ENCODE data around the gene BOC. TPM values are rescaled to one million over a fixed set of nuclear protein-coding genes. Genes with fewer than 3 reads are reported as not detected.

The BOC gene
- total RNA-seq, 2 donors from 2014 or later = not detected

GRCh38 chr3:113266738-113267137, 55.4 kb downstream of the BOC start:
- H3K36me3 Mint-ChIP-seq (ENCODE audit: low read depth) = peaks cover under 1% of the 10 kb centered on the region
- no peak for ATAC-seq
- H3K27ac Mint-ChIP-seq = no peak overlapping the region
- no peak for DNase-seq
- H3K9me3 ChIP-seq (ENCODE audit: control insufficient read depth, low read length, poor library complexity, severe bottlenecking) = no peaks in the 10 kb centered on the region
- H3K4me3 Mint-ChIP-seq = no peak overlapping the region
- H3K4me1 Mint-ChIP-seq = no peaks in the 10 kb centered on the region
- H3K27me3 Mint-ChIP-seq = peaks cover 35% of the 10 kb centered on the region

DNA sequence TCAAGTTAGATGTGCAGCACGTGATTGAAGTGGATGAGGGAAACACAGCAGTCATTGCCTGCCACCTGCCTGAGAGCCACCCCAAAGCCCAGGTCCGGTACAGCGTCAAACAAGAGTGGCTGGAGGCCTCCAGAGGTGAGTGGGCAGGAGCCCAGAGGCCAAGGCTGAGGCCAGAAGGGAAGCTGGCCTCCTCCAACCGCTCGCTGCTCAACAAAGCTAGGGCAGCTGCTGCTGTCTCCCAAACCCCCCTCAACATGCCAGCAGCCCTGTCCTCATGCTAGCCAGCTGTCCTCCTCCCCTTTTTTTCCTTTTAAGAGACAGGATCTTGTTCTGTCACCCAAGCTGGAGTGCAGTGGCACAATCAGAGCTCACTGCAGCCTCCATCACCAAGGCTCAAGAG, 57.0 kb downstream of the BOC start:
- H3K27ac Mint-ChIP-seq = peak overlapping the region; percentile 65
- no peak overlapping the region for H3K4me3 Mint-ChIP-seq
- no peaks in the 10 kb centered on the region for H3K4me1 Mint-ChIP-seq
- no peak for ATAC-seq
- H3K9me3 ChIP-seq (ENCODE audit: control insufficient read depth, low read length, poor library complexity, severe bottlenecking) = no peaks in the 10 kb centered on the region
- H3K36me3 Mint-ChIP-seq (ENCODE audit: low read depth) = no peaks in the 10 kb centered on the region
- no peak for DNase-seq
- peaks cover 21% of the 10 kb centered on the region for H3K27me3 Mint-ChIP-seq

GRCh38 chr3:113268942-113269341, 57.6 kb downstream of the BOC start:
- H3K36me3 Mint-ChIP-seq (ENCODE audit: low read depth) = no peaks in the 10 kb centered on the region
- ATAC-seq = no peak
- no peak for DNase-seq

DNA sequence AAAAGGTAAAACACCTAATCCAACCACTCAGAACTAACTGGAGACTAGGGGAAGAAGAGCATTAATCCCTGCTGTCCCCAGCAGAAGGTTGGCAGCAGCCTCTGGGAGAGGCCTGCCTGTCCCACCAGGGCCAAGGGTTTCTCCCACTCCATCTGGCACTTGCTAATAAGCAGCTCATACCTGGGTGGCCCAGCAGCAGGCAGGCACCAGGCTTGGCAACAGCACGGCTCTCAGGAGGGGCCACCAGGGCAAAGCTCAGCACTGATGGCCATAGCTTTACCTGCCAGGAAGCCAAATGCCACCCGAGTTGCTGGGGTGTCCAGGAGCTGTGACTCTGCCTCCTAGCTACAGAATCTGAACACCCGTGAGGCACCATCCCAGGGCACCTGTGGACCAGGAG, 58.3 kb downstream of the BOC start:
- peaks cover 23% of the 10 kb centered on the region for H3K27me3 Mint-ChIP-seq
- no peaks in the 10 kb centered on the region for H3K36me3 Mint-ChIP-seq (ENCODE audit: low read depth)
- no peaks in the 10 kb centered on the region for H3K4me1 Mint-ChIP-seq
- no peak overlapping the region for H3K27ac Mint-ChIP-seq
- H3K4me3 Mint-ChIP-seq = no peak overlapping the region
- no peaks in the 10 kb centered on the region for H3K9me3 ChIP-seq (ENCODE audit: control insufficient read depth, low read length, poor library complexity, severe bottlenecking)
- DNase-seq (no peak), ATAC-seq (no peak)

More at GRCh38 chr3:113268942-113269341, 57.6 kb downstream of the BOC start:
- no peaks in the 10 kb centered on the region for H3K4me1 Mint-ChIP-seq
- peak overlapping the region; percentile 65 for H3K27ac Mint-ChIP-seq
- H3K9me3 ChIP-seq (ENCODE audit: control insufficient read depth, low read length, poor library complexity, severe bottlenecking) = no peaks in the 10 kb centered on the region
- H3K4me3 Mint-ChIP-seq = no peak overlapping the region
- H3K27me3 Mint-ChIP-seq = peaks cover 18% of the 10 kb centered on the region

DNA sequence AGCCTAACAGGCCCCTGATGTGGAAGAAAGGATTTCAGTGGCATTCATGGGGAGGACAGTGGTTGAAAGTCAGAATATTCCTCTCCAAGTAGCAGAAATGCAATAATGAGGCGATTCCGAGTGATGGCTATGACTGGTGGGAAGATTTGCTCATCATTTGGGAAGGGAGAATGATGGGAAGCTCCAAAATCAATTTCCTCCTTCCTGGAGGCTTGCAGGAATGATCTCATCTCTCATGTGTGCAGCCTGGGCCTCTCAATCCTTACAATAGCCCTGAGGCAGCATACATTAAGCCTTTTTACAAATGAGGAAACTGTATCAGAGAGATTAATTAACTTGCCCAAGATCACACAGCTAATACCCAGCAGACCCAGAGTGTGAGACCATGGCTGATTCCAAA, 58.7 kb downstream of the BOC start:
- no peaks in the 10 kb centered on the region for H3K36me3 Mint-ChIP-seq (ENCODE audit: low read depth)
- H3K27me3 Mint-ChIP-seq = peaks cover 27% of the 10 kb centered on the region
- ATAC-seq = no peak
- H3K9me3 ChIP-seq (ENCODE audit: control insufficient read depth, low read length, poor library complexity, severe bottlenecking) = no peaks in the 10 kb centered on the region
- no peaks in the 10 kb centered on the region for H3K4me1 Mint-ChIP-seq
- H3K27ac Mint-ChIP-seq = no peak overlapping the region
- DNase-seq = no peak
- H3K4me3 Mint-ChIP-seq = no peak overlapping the region

DNA sequence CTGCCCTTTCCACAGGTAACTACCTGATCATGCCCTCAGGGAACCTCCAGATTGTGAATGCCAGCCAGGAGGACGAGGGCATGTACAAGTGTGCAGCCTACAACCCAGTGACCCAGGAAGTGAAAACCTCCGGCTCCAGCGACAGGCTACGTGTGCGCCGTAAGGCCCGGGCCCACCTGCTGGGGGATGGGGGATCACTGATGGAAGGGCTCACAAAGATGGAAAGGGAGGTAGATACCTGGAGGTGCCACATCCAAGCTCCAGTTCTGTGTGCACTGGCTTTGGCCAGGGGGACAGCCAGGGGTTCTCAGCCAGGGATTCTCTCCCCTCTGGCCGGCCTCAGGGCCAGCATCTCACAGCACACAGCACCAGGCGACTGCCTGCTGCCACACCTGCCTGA, 59.4 kb downstream of the BOC start:
- H3K9me3 ChIP-seq (ENCODE audit: control insufficient read depth, low read length, poor library complexity, severe bottlenecking) = no peaks in the 10 kb centered on the region
- Mint-ChIP-seq H3K4me3 (no peak overlapping the region), H3K36me3 (ENCODE audit: low read depth) (no peaks in the 10 kb centered on the region), H3K4me1 (no peaks in the 10 kb centered on the region), H3K27me3 (peaks cover 28% of the 10 kb centered on the region), H3K27ac (no peak overlapping the region)
- DNase-seq (no peak), ATAC-seq (no peak)

GRCh38 chr3:113271189-113271588, 59.8 kb downstream of the BOC start:
- DNase-seq (no peak), ATAC-seq (peak; percentile 33)
- H3K36me3 Mint-ChIP-seq (ENCODE audit: low read depth) = no peaks in the 10 kb centered on the region
- no peak overlapping the region for H3K27ac Mint-ChIP-seq
- peaks cover 4% of the 10 kb centered on the region for H3K4me1 Mint-ChIP-seq
- H3K9me3 ChIP-seq (ENCODE audit: control insufficient read depth, low read length, poor library complexity, severe bottlenecking) = no peaks in the 10 kb centered on the region
- no peak overlapping the region for H3K4me3 Mint-ChIP-seq
- H3K27me3 Mint-ChIP-seq = peaks cover 32% of the 10 kb centered on the region

DNA sequence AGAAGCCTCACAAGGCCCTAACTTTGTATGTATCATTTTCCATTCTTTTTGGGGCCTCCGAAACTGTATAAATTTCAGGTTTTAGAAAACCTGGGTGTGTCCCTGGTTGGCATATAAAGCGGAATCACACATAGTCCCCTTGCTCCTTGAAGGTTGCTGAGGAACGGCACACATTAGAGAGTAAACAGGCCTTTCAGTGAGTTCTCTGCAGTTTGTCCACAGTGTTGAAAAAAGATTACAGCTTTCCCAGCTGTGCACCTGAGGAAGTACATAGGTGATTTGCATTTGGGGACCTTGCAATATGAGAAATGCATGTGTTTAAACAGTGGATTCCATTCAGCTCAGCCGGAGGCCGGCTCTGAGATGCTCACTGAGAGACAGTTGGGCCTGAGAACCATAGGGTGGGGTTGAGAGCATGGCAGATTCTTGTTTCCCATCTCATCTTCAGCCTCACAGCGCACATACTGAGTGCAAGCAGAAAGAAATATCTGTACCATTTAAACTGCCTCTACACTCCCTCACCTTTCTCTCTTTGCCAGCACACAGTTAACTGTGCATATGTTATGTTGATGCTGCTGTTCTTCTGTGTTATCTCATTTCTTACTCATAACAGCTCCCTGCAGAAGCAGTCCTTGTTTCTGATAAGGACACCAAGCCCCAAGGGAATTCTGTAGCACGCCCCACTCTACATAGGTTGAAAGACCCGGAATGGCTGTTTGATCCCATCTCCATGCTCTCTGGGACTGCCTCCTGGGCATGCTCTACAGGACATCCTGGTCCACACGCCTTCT, 60.4 kb downstream of the BOC start:
- ATAC-seq (no peak), DNase-seq (no peak)
- H3K36me3 Mint-ChIP-seq (ENCODE audit: low read depth) = no peaks in the 10 kb centered on the region
- H3K27ac Mint-ChIP-seq = no peak overlapping the region
- H3K27me3 Mint-ChIP-seq = peaks cover 32% of the 10 kb centered on the region
- no peak overlapping the region for H3K4me3 Mint-ChIP-seq
- peaks cover 5% of the 10 kb centered on the region for H3K4me1 Mint-ChIP-seq
- H3K9me3 ChIP-seq (ENCODE audit: control insufficient read depth, low read length, poor library complexity, severe bottlenecking) = no peaks in the 10 kb centered on the region

GRCh38 chr3:113272385-113272779, 61.0 kb downstream of the BOC start:
- no peak overlapping the region for H3K4me3 Mint-ChIP-seq
- ATAC-seq = no peak
- peaks cover 5% of the 10 kb centered on the region for H3K4me1 Mint-ChIP-seq
- no peak for DNase-seq
- H3K27ac Mint-ChIP-seq = no peak overlapping the region
- H3K27me3 Mint-ChIP-seq = peaks cover 32% of the 10 kb centered on the region
- no peaks in the 10 kb centered on the region for H3K36me3 Mint-ChIP-seq (ENCODE audit: low read depth)
- H3K9me3 ChIP-seq (ENCODE audit: control insufficient read depth, low read length, poor library complexity, severe bottlenecking) = no peaks in the 10 kb centered on the region

- Mint-ChIP-seq H3K27ac (no peak overlapping the region), H3K36me3 (ENCODE audit: low read depth) (no peaks in the 10 kb centered on the region), H3K27me3 (peaks cover 27% of the 10 kb centered on the region), H3K4me3 (no peak overlapping the region), H3K4me1 (peaks cover 5% of the 10 kb centered on the region)
- ATAC-seq (no peak), DNase-seq (no peak)
- no peaks in the 10 kb centered on the region for H3K9me3 ChIP-seq (ENCODE audit: control insufficient read depth, low read length, poor library complexity, severe bottlenecking)
Measured at GRCh38 chr3:113273011-113273410, 61.7 kb downstream of the BOC start.

- Mint-ChIP-seq H3K4me1 (peaks cover 5% of the 10 kb centered on the region), H3K36me3 (ENCODE audit: low read depth) (no peaks in the 10 kb centered on the region), H3K27me3 (peaks cover 19% of the 10 kb centered on the region), H3K4me3 (no peak overlapping the region), H3K27ac (no peak overlapping the region)
- DNase-seq (no peak), ATAC-seq (no peak)
- H3K9me3 ChIP-seq (ENCODE audit: control insufficient read depth, low read length, poor library complexity, severe bottlenecking) = no peaks in the 10 kb centered on the region
Measured at GRCh38 chr3:113273604-113274378, 62.4 kb downstream of the BOC start.

GRCh38 chr3:113274425-113275257, 63.3 kb downstream of the BOC start:
- H3K4me3 Mint-ChIP-seq = no peak overlapping the region
- H3K36me3 Mint-ChIP-seq (ENCODE audit: low read depth) = no peaks in the 10 kb centered on the region
- peaks cover 5% of the 10 kb centered on the region for H3K4me1 Mint-ChIP-seq
- no peaks in the 10 kb centered on the region for H3K9me3 ChIP-seq (ENCODE audit: control insufficient read depth, low read length, poor library complexity, severe bottlenecking)
- no peak for ATAC-seq
- H3K27me3 Mint-ChIP-seq = peaks cover 16% of the 10 kb centered on the region
- no peak for DNase-seq
- H3K27ac Mint-ChIP-seq = no peak overlapping the region

- Mint-ChIP-seq H3K4me1 (peaks cover 5% of the 10 kb centered on the region), H3K27ac (no peak overlapping the region), H3K27me3 (peaks cover 16% of the 10 kb centered on the region), H3K4me3 (no peak overlapping the region), H3K36me3 (ENCODE audit: low read depth) (no peaks in the 10 kb centered on the region)
- H3K9me3 ChIP-seq (ENCODE audit: control insufficient read depth, low read length, poor library complexity, severe bottlenecking) = no peaks in the 10 kb centered on the region
- ATAC-seq (no peak), DNase-seq (no peak)
Measured at GRCh38 chr3:113275258-113275556, 63.9 kb downstream of the BOC start.
